IMR-90 (cell line): ENCODE data around the gene SCAF1.

Source experiments
- POLR2A ChIP-seq: IDR thresholded peaks from 2 replicates; pipeline ENCODE4 v1.6.1; 2012; ENCODE audit warnings: mild to moderate bottlenecking, low read depth, low read length
- RFX5 ChIP-seq: IDR thresholded peaks from 2 replicates; pipeline ENCODE4 v1.8.0; 2012; ENCODE audit warnings: low read depth, mild to moderate bottlenecking, low read length, moderate library complexity
- SMC3 ChIP-seq: fragments of 150-350 bp; IDR thresholded peaks from 2 replicates; pipeline ENCODE4 v1.6.1; 2016; ENCODE audit warnings: low read depth, mild to moderate bottlenecking, antibody characterized with exemption, low read length, moderate library complexity
- TF ChIP-seq, protein P1 (sequence below): conservative IDR thresholded peaks from 2 replicates; pipeline ENCODE4 v1.5.1; 2012; ENCODE audit warnings: mild to moderate bottlenecking, low read depth, low read length, improper control_type of control experiment

DNA sequence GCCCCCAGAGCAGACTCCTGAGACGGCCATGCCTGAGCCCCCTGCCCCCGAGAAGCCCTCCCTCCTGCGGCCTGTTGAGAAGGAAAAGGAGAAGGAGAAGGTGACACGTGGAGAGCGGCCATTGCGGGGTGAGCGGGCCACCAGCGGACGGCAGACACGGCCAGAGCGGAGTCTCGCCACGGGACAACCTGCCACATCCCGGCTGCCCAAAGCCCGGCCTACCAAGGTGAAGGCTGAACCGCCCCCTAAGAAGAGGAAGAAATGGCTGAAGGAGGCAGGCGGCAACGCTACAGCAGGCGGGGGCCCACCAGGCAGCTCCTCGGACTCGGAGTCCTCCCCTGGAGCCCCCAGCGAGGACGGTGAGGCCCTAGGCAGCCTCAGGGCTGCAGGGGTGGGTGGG is 26.1 kb upstream of the SCAF1 start:
- TF ChIP-seq, protein P1, sequence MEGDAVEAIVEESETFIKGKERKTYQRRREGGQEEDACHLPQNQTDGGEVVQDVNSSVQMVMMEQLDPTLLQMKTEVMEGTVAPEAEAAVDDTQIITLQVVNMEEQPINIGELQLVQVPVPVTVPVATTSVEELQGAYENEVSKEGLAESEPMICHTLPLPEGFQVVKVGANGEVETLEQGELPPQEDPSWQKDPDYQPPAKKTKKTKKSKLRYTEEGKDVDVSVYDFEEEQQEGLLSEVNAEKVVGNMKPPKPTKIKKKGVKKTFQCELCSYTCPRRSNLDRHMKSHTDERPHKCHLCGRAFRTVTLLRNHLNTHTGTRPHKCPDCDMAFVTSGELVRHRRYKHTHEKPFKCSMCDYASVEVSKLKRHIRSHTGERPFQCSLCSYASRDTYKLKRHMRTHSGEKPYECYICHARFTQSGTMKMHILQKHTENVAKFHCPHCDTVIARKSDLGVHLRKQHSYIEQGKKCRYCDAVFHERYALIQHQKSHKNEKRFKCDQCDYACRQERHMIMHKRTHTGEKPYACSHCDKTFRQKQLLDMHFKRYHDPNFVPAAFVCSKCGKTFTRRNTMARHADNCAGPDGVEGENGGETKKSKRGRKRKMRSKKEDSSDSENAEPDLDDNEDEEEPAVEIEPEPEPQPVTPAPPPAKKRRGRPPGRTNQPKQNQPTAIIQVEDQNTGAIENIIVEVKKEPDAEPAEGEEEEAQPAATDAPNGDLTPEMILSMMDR: no peak
- no peak for TF ChIP-seq POLR2A
- TF ChIP-seq SMC3: no peak
- TF ChIP-seq RFX5: no peak
